Rectal smooth muscle tissue (tissue), 1 donor: ENCODE data around the gene CACNA1A.
A peak's percentile ranks its signal among the peaks of the same experiment; 100 is the strongest.

Source experiments
- H3K27ac ChIP-seq: one replicate; pipeline ENCODE4 v1.7.0; 2013; ENCODE audit warnings: low read depth, low read length, inconsistent platforms
- H3K27me3 ChIP-seq: one replicate; pipeline ENCODE4 v1.7.0; 2013; ENCODE audit warnings: low read length; ENCODE audit not compliant: control insufficient read depth, insufficient read depth
- H3K36me3 ChIP-seq: one replicate; pipeline ENCODE4 v1.7.0; 2013; ENCODE audit warnings: low read length; ENCODE audit not compliant: control insufficient read depth, insufficient read depth
- H3K4me1 ChIP-seq: one replicate; pipeline ENCODE4 v1.7.0; 2013; ENCODE audit warnings: low read length; ENCODE audit not compliant: control insufficient read depth, insufficient read depth
- H3K4me3 ChIP-seq: one replicate; pipeline ENCODE4 v1.7.0; 2013; ENCODE audit warnings: low read length
- H3K9ac ChIP-seq: one replicate; pipeline ENCODE4 v1.7.0; 2013; ENCODE audit warnings: low read length

CACNA1A gene

DNA sequence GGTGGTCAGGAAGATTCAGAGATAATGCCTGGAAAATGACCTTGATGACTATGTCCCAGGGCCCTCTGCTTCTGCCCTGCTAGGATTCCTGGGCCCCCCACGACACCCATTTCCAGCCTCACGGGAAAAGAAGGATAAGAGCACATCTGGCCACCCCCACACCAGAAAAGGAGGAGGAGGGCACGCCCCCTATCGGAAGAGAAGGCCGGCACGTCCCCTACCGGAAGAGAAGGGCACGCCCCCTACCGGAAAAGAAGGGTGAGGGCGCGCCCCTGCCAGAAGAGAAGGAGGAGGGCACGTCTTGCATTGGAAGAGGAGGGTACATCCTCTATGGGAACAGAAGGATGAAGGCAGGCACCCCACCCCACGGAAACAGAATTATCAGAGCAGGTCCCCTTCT lies 271.8 kb downstream of the CACNA1A start:
- Histone ChIP-seq H3K4me1 (no peaks in the 10 kb centered on the region), H3K4me3 (peak overlapping the region; percentile 8), H3K9ac (no peak overlapping the region), H3K27ac (no peak overlapping the region), H3K27me3 (no peaks in the 10 kb centered on the region), H3K36me3 (no peaks in the 10 kb centered on the region)

DNA sequence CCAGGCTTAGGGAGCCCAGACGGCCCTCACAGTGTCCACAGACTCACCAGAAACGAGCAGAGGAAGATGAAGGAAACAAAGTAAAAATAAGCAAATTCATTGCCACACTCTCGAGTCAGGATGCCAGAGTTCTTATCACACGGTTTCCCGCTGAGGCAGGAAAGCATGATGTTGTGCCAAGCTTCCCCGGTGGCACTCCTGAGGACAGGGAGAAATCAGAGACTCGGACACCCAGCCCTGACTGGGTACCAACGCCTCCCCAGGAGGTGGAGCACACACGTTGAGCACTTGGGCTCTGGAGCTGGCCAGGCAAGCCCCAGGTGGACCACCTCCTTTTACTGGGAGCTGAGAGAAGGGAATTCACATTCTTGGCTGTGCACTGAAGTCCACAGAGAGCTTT lies 274.6 kb downstream of the CACNA1A start:
- Histone ChIP-seq H3K27me3 (no peaks in the 10 kb centered on the region), H3K4me1 (no peaks in the 10 kb centered on the region), H3K9ac (no peak overlapping the region), H3K4me3 (no peak overlapping the region), H3K36me3 (no peaks in the 10 kb centered on the region), H3K27ac (no peak overlapping the region)

DNA sequence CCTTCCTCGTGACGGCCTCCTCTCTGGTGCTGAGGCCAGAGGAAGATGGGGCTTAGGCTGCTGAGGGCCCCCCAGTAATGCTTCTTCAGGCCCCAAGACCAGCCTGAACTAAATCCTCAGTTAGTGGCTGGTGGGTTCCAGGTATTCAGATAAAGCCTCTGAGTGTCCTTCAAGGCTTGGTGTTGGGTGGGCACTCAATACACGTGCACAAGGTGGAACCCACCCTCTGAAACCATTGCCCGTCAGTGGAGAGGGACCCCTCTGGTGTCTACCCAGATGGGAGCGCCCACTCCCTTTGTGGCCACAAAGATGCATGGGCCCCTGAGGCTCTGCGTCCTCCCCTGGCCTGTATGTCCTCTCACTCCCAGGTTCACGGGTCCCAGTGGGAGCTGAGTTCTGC lies 277.0 kb downstream of the CACNA1A start:
- Histone ChIP-seq H3K9ac (no peak overlapping the region), H3K27me3 (no peaks in the 10 kb centered on the region), H3K4me1 (no peaks in the 10 kb centered on the region), H3K27ac (no peak overlapping the region), H3K4me3 (no peak overlapping the region), H3K36me3 (no peaks in the 10 kb centered on the region)

DNA sequence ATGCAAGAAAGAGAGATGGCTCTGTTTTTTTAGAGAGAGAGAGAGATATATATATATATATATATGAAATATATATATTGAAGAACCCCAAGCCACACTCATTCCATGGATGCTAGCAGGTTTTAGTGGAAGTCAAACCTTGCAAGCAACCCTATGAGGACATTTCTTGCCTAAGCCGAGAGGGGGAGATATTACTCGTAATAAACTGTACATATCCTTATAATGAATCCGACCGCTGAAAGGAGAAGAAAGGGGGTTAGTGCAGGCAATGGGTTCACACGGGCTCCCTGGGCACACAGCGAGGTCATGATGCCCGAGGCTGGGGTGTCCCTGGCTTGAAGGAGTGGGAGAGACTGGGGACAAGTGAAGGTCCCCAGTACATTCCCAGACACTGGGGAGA lies 277.7 kb downstream of the CACNA1A start:
- Histone ChIP-seq H3K27ac (no peak overlapping the region), H3K4me3 (no peak overlapping the region), H3K9ac (no peak overlapping the region), H3K27me3 (no peaks in the 10 kb centered on the region), H3K36me3 (no peaks in the 10 kb centered on the region), H3K4me1 (no peaks in the 10 kb centered on the region)

DNA sequence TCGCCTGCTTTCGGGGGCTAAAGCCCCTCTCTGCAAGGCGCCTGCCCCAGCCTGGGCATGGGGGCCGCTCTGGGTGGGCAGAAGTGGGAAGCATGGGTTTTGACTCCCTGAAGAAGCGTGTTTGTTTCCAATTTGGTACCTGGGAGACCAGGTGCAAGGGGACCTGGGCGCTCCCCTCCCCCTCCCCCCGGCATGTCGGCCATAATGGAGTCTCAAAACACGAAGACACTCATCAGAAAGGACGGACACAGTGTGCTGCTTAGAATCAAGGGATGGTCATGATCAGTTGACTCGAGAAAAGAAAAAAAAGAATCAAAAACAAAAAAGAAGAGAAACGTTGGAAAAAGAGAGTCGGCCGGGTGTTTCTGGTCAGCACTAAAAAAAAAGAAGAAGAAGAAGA lies 279.3 kb downstream of the CACNA1A start:
- no peak overlapping the region for H3K27ac ChIP-seq
- no peak overlapping the region for H3K4me3 ChIP-seq
- H3K36me3 ChIP-seq, result no peaks in the 10 kb centered on the region
- H3K9ac ChIP-seq, result no peak overlapping the region
- no peaks in the 10 kb centered on the region for H3K4me1 ChIP-seq
- H3K27me3 ChIP-seq, result no peaks in the 10 kb centered on the region

DNA sequence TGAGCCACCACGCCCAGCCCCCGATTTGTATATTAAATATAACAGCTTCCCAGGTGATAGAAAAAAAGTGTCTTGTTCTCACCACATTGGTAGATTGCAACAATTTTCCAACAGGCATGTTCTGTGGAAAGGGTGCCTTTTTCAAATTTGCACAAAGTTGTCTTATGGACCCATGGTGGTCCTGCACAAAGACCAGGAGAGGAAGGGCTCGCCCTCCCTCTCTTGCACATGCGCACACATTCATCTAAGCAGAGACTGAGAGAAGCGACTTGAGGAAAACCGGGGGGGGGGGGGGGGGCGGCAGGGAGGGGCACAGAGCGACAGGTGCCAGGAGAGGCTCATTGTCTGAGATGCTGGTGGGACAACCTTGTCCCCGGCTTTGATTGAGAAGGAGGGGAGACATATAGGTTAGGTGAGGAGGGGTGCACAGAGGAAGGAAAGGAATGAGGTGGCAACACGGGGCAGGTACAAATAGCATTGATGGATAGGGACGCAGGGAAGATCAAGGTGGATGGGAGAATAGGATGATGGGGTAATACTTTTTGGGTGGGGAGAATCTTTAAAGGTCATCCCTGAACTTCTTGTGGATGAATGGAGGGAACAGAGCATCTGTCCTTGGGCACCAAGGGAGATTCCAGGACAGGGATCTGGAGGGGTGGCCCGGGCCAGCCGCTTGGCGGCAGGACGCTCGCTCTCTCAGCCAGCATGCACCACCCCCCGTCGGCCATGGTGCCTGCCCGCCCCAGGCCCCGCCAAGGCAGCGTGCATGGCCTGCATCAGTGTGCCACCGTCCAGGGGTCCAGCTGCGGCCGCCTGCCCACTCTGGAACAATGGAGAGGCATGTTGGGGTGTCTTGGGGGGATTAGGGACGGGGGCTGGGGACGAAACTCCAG lies 280.1 kb downstream of the CACNA1A start:
- no peak overlapping the region for H3K27ac ChIP-seq
- H3K9ac ChIP-seq, result no peak overlapping the region
- H3K27me3 ChIP-seq, result no peaks in the 10 kb centered on the region
- no peaks in the 10 kb centered on the region for H3K4me1 ChIP-seq
- H3K4me3 ChIP-seq, result no peak overlapping the region
- no peaks in the 10 kb centered on the region for H3K36me3 ChIP-seq

DNA sequence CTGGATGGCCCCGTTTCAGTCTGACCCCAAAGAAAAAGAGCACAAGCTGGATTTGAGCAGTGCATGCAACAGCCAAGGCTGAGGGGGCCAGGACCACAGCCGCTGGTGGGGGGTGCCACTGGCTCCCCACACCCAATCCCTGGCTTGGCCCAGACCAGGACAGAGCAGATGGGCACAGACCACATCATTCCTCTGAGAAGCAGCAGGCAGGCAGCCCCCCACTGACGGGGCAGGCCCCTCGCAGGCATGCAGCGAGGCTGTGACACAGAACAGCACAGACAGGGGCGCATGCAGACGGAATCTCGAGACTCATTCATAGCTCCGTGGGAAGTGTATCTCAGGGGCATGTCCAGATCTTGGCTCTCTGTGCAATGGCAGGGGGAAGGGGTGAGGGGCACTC lies 281.2 kb downstream of the CACNA1A start:
- Histone ChIP-seq H3K9ac (no peak overlapping the region), H3K27me3 (no peaks in the 10 kb centered on the region), H3K36me3 (no peaks in the 10 kb centered on the region), H3K4me3 (no peak overlapping the region), H3K27ac (no peak overlapping the region), H3K4me1 (no peaks in the 10 kb centered on the region)

DNA sequence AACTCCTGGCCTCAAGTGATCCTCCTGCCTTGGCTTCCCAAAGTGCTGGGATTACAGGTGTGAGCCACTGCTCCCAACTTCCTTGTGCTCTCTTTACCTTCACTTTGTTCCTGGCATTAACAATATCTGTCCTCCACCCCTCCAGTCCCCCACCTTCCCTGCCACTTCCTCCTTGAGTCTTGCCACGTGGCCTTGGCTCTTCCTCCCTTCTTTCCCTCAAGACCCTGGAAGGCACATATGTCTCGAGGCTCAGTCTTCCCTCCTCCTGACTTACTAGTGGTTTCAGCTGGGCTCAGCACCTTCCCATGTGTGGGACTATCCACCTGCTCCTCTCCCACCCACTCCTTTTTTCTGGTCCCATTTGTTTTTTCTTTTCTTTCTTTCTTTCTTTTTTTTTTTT lies 285.4 kb downstream of the CACNA1A start:
- Histone ChIP-seq H3K36me3 (no peaks in the 10 kb centered on the region), H3K4me3 (no peak overlapping the region), H3K27ac (no peak overlapping the region), H3K4me1 (no peaks in the 10 kb centered on the region), H3K27me3 (no peaks in the 10 kb centered on the region), H3K9ac (no peak overlapping the region)

DNA sequence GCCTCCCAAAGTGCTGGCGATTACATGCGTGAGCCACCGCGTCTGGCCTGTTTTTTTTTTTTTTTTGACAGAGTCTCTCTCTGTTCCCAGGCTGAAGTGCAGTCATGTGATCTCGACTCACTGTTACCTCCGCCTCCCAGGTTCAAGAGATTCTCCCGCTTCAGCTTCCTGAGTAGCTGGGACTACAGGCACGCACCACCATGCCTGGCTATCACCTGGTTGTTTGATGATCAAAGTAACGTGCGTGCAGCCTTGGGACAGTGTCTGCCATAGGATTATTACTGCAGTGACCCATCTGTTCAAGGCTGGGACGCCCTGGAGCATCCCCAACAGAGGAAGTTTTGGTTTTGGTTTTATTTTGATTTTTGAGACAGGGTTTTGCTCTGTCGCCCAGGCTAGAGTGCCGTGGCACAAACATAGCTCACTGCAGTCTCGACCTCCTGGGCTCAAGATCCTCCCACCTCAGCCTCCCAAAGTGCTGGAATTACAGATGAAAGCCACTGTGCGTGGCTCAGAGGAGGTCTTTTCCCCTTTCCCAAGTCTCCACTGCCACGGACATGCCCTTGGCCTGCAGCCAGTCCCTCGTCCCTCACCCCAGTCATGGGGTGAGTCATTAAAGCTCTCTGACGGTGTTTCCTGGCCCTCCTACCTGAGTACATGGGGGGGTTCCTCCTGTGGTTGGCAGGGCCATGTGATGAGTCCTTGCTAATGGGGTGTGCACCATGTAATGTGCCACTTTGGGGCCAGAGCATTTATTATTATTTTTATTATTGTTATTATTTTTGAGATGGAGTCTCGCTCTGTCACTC lies 290.5 kb downstream of the CACNA1A start:
- Histone ChIP-seq H3K27me3 (no peaks in the 10 kb centered on the region), H3K4me1 (no peaks in the 10 kb centered on the region), H3K4me3 (no peak overlapping the region), H3K27ac (no peak overlapping the region), H3K9ac (no peak overlapping the region), H3K36me3 (no peaks in the 10 kb centered on the region)

DNA sequence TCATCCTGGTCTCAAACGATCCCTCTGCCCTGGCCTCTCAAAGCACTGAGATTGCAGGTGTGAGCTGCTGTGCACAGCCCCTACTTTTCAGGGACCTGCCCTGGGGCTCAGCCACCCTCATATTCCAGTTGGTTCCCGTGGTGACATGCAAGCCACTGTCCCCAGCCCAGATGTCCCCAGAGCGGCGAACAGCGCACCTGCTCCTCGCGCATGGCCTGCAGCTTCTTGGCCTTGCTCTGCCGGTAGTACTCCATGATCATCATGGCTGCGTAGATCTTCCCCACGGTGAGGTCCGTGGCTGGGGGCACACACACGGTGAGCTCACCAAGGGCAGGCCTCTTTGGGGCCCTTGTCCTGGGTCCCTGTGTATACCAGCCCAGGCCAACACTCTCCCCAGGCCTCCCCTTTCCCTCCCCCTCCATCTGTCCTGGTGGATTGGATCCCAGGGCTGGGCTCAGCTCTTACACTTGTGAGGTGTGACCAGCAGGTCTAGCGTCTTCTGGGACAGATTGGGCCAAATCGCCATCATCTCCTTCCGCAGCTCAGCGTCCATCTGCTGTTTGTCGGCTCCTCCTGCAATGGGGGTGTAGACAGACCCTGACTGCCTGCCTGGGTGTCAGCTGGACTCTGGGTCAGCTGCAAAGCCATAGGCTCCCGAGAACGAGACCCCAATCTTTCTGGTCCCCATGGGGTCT lies 292.1 kb downstream of the CACNA1A start:
- no peak overlapping the region for H3K9ac ChIP-seq
- H3K4me3 ChIP-seq, result no peak overlapping the region

DNA sequence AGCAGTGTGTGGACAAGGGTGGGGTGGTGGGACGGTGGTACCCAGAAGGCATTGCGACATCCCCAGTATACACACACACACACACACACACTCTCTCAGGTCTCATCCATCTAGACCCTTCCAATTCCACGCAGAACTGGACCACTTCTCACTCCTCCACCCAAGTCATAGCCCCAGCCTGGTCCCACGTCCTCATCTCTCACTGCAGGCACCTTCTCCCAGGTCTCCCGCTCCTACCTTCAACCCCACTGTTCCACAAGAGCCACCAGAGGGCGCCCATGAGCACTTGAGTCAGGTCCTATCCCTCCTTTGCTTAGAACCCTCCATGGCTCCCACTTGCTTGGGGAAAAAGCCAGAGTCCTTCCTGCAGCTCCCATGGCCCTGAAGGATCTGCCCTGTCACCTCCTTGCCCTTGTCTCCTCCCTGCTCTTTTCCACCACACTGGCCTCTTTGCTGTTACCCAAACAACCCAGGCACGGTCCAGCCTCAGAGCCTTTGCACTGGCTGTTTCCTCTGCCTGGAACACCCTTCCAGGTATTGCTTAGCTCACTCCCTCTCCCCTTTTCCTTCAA lies 293.4 kb downstream of the CACNA1A start:
- Histone ChIP-seq H3K4me3 (no peak overlapping the region), H3K27me3 (no peaks in the 10 kb centered on the region), H3K4me1 (no peaks in the 10 kb centered on the region), H3K9ac (no peak overlapping the region), H3K27ac (no peak overlapping the region), H3K36me3 (no peaks in the 10 kb centered on the region)

More for the DNA sequence above, 292.1 kb downstream of the CACNA1A start:
- Histone ChIP-seq H3K36me3 (no peaks in the 10 kb centered on the region), H3K27ac (no peak overlapping the region), H3K27me3 (no peaks in the 10 kb centered on the region), H3K4me1 (no peaks in the 10 kb centered on the region)
